NCI-H2029 treated with DMSO at 0.1 percent for 48 hours (cell line): Measurements from ENCODE around the gene PHLDA1.
"Not testable (repeated sequence)": the region's sequence is repeated elsewhere in the genome, so short reads cannot be mapped to it uniquely, and the experiment has no call there.

ENCODE experiments used
- DNase-seq: peaks from one replicate; lab custom pipeline; 2025; lab: John Stamatoyannopoulos, UW

Gene PHLDA1

GRCh38 chr12:75984577-75985182 lies 46.9 kb downstream of the PHLDA1 start:
- no peak for DNase-seq

- not testable (repeated sequence) for DNase-seq
Measured at GRCh38 chr12:75983851-75984250, 47.7 kb downstream of the PHLDA1 start.

GRCh38 chr12:75982979-75983660 lies 48.5 kb downstream of the PHLDA1 start:
- DNase-seq, result no peak

GRCh38 chr12:75982169-75982564 lies 49.4 kb downstream of the PHLDA1 start:
- no peak for DNase-seq

- DNase-seq, result no peak
Measured at GRCh38 chr12:75981247-75982168, 50.1 kb downstream of the PHLDA1 start.

- no peak for DNase-seq
Measured at GRCh38 chr12:75979181-75979580, 52.4 kb downstream of the PHLDA1 start.

- no peak for DNase-seq
Measured at GRCh38 chr12:75978677-75979076, 52.9 kb downstream of the PHLDA1 start.

GRCh38 chr12:75977952-75978671 lies 53.5 kb downstream of the PHLDA1 start:
- DNase-seq, result no peak

GRCh38 chr12:75977590-75977951 lies 54.0 kb downstream of the PHLDA1 start:
- no peak for DNase-seq

- DNase-seq, result no peak
Measured at GRCh38 chr12:75976913-75977312, 54.7 kb downstream of the PHLDA1 start.

- DNase-seq, result no peak
Measured at GRCh38 chr12:75976113-75976512, 55.5 kb downstream of the PHLDA1 start.

GRCh38 chr12:75975702-75976101 lies 55.9 kb downstream of the PHLDA1 start:
- DNase-seq, result no peak
